ENCODE results near the gene ROBO4. TPM values are rescaled to one million over a fixed set of nuclear protein-coding genes. Genes with fewer than 3 reads are reported as not detected.

ROBO4 gene
- total and polyA plus RNA-seq, 2 of the 13 experiments (the other 11 are each of a cell fraction or from before 2014, with no cell fraction given) = 0.07 to 1.1 TPM

- TF ChIP-seq ARID5B (CRISPR knock-in tag; IDR thresholded peaks at IDR 0.05) (0 out of 2 replicates have a peak, but pooled peaks have one; percentile 12), ZNF20 (CRISPR knock-in tag; IDR thresholded peaks at IDR 0.05) (no peak), ZNF616 (CRISPR knock-in tag; IDR thresholded peaks at IDR 0.05; ENCODE audit: low read depth) (peak; percentile 72; the same call in 1 of the 2 replicates), ADNP (CRISPR knock-in tag; IDR thresholded peaks at IDR 0.05) (no peak), DZIP1 (CRISPR knock-in tag; IDR thresholded peaks at IDR 0.05) (0 out of 2 replicates have a peak, but pooled peaks have one; percentile 37), MIER3 (CRISPR knock-in tag; IDR thresholded peaks at IDR 0.05; ENCODE audit: borderline replicate concordance) (no peak), HDAC1 (CRISPR knock-in tag; IDR thresholded peaks at IDR 0.05) (no peak), ZSCAN21 (CRISPR knock-in tag; IDR thresholded peaks at IDR 0.05; ENCODE audit: borderline replicate concordance) (0 out of 2 replicates have a peak, but pooled peaks have one; percentile 40), THAP7 (CRISPR knock-in tag; IDR thresholded peaks at IDR 0.05) (no peak), TFDP2 (CRISPR knock-in tag; IDR thresholded peaks at IDR 0.05) (peak; percentile 65; the same call in 1 of the 2 replicates), SETDB1 (CRISPR knock-in tag; IDR thresholded peaks at IDR 0.05; ENCODE audit: borderline replicate concordance) (no peak), BCL3 (CRISPR knock-in tag; IDR thresholded peaks at IDR 0.05) (no peak), EHMT2 (IDR thresholded peaks at IDR 0.05; ENCODE audit: borderline replicate concordance, low read depth, low read length) (no peak), EP300 (IDR thresholded peaks at IDR 0.05; ENCODE audit: low read depth in 2 of 2, low read length in 2 of 2) (no peak), EP300 (CRISPR knock-in tag; IDR thresholded peaks at IDR 0.05; ENCODE audit: borderline replicate concordance) (no peak)
- TF ChIP-seq, protein P1, sequence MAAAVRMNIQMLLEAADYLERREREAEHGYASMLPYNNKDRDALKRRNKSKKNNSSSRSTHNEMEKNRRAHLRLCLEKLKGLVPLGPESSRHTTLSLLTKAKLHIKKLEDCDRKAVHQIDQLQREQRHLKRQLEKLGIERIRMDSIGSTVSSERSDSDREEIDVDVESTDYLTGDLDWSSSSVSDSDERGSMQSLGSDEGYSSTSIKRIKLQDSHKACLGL (CRISPR knock-in tag; IDR thresholded peaks at IDR 0.05) = no peak; the same call in 1 of the 2 replicates
Measured at GRCh38 chr11:124865902-124866851, 31.5 kb downstream of the ROBO4 start (continued).

All from HepG2 (cell line).